ENCODE data around the gene KCNIP4. TPM values are rescaled to one million over a fixed set of nuclear protein-coding genes. Genes with fewer than 3 reads are reported as not detected.

The KCNIP4 gene
- total and polyA plus RNA-seq, 2 experiments from 2014 or later = 0.14 to 0.63 TPM

GRCh38 chr4:21976166-21976565 is 27.6 kb upstream of the KCNIP4 start (continued):
- TF ChIP-seq REST (IDR thresholded peaks at IDR 0.05; ENCODE audit: unreplicated experiment) = no peak
- TF ChIP-seq ZNF462 (CRISPR knock-in tag; IDR thresholded peaks at IDR 0.05) = no peak
- no peak for TF ChIP-seq ZNF331 (CRISPR knock-in tag; IDR thresholded peaks at IDR 0.05; ENCODE audit: low read depth)
- TF ChIP-seq JUNB (IDR thresholded peaks at IDR 0.05; ENCODE audit: unreplicated experiment) = no peak

DNA sequence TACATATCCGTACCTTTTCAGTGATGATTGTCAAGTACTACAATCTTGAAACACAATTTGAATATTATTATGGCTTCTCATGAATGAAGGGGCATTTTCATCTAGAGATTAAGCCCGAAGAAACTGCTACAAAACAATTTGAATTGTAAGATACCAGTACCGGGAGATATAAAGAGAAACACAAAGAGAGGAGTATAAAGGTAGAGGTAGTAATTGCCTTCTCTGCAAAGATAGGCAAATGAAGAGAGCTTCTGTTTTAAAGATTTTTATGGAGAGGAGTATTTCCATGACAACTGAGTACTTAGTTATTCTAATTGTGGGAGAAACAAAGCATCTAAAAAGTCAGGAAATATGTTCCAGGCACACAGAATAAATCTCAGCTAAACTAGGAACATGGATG is 25.3 kb upstream of the KCNIP4 start:
- H3K4me3 ChIP-seq = no peak overlapping the region
- no peaks in the 10 kb centered on the region for H4K20me1 ChIP-seq (replicated peaks; ENCODE audit: insufficient read depth)
- H3K4me1 ChIP-seq (ENCODE audit: insufficient read depth) = peaks cover 7% of the 10 kb centered on the region
- ATAC-seq = peak; percentile 54
- peaks cover 14% of the 10 kb centered on the region; the same call in 2 of the 3 replicates for H3K9me3 Mint-ChIP-seq
- H3K4me2 ChIP-seq = peak overlapping the region; percentile 15
- DNase-seq (ENCODE audit: low spot score) = peak; percentile 26
- peak overlapping the region; percentile 26; the same call in 2 of the 3 replicates for H3K4me3 Mint-ChIP-seq
- peaks cover 3% of the 10 kb centered on the region for H3K27me3 Mint-ChIP-seq (ENCODE audit: insufficient read depth, low read depth, poor library complexity)
- no peak overlapping the region for H2AFZ ChIP-seq
- H3K36me3 Mint-ChIP-seq (ENCODE audit: low read depth) = peaks cover 12% of the 10 kb centered on the region
- H3F3A ChIP-seq (replicated peaks; ENCODE audit: low read depth) = no peaks in the 10 kb centered on the region
- peak overlapping the region; percentile 86 for H3K27ac Mint-ChIP-seq
- H3K4me1 Mint-ChIP-seq = peaks cover 13% of the 10 kb centered on the region; the same call in 2 of the 3 replicates
- peaks cover 15% of the 10 kb centered on the region; the same call in 1 of the 2 replicates for H3K9me2 ChIP-seq (ENCODE audit: insufficient read depth)
- no peaks in the 10 kb centered on the region for H3K79me2 ChIP-seq (replicated peaks; ENCODE audit: insufficient read depth)
- H3K36me3 ChIP-seq (ENCODE audit: insufficient read depth) = no peaks in the 10 kb centered on the region
- H3K27me3 ChIP-seq (ENCODE audit: insufficient read depth) = no peaks in the 10 kb centered on the region
- no peak overlapping the region for H3K27ac ChIP-seq (ENCODE audit: low read depth)
- TF ChIP-seq ZNF114 (CRISPR knock-in tag; IDR thresholded peaks at IDR 0.05) = no peak
- no peak for TF ChIP-seq ZNF462 (CRISPR knock-in tag; IDR thresholded peaks at IDR 0.05)
